HG02642 (cell line): ENCODE results near the gene WASL.

Source experiments
- ATAC-seq: cut with Tn5 transposase; IDR thresholded peaks from one replicate; pipeline ENCODE4 v1.9.1; 2021; ENCODE audit warnings: mild to moderate bottlenecking; ENCODE audit not compliant: unreplicated experiment, poor library complexity

Gene WASL

DNA sequence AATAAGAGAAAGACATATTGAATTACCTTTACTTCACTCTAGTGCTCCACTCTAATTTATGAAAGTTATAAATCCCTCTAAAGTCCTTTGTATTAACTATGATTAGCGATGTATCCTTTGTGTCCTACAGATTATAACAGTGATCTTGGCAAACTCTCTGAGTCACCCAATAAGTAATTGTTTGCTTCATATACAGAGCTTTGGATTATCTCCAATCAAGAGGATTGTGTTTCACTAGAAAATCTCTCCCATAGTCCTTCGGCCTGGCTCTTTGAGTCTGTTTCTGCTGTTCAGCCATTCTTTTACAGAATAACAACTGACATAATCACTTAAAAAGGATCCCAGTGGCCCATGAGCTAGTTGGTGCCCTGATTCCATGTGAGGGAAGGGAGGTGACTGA lies 83.6 kb downstream of the WASL start:
- no peak for ATAC-seq

DNA sequence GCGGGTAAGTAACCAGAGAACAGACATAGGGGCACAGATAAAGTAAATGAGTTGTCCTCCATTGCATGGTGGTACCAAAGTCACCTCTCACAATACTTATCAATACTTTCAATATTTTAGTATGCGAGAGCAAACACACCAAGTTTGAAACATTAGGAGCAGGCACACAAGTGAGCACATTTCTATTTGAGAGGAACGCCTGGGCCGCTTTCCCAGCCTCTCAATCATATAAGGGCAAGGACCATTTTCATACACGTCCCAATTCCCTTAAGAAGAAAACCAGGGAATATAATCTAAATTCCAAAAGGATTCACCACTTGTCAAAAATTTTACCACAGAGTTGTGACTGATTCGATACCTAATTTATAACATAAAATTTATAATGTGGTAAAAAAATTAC lies 85.6 kb downstream of the WASL start:
- no peak for ATAC-seq

DNA sequence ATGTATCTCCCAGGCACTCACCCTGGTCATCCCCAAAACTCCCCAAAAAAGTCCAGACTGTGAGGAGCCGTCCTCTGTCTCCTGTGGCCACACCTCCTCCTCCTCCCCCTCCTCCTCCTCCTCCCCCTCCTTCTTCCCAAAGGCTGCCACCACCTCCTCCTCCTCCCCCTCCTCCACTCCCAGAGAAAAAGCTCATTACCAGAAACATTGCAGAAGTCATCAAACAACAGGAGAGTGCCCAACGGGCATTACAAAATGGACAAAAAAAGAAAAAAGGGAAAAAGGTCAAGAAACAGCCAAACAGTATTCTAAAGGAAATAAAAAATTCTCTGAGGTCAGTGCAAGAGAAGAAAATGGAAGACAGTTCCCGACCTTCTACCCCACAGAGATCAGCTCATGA lies 86.0 kb downstream of the WASL start:
- ATAC-seq = no peak

DNA sequence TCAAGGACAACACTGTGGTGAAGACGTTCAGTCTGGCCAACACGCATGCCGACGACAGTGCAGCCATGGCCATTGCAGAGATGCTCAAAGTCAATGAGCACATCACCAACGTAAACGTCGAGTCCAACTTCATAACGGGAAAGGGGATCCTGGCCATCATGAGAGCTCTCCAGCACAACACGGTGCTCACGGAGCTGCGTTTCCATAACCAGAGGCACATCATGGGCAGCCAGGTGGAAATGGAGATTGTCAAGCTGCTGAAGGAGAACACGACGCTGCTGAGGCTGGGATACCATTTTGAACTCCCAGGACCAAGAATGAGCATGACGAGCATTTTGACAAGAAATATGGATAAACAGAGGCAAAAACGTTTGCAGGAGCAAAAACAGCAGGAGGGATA lies 86.5 kb downstream of the WASL start:
- ATAC-seq = no peak

DNA sequence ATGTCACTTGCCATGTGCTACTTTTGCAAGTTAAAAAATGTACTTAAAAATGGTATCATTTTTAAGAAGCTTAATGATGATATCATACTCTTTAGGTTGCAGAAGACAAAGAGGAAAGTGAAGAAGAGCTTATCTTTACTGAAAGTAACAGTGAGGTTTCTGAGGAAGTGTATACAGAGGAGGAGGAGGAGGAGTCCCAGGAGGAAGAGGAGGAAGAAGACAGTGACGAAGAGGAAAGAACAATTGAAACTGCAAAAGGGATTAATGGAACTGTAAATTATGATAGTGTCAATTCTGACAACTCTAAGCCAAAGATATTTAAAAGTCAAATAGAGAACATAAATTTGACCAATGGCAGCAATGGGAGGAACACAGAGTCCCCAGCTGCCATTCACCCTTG lies 87.0 kb downstream of the WASL start:
- no peak for ATAC-seq

DNA sequence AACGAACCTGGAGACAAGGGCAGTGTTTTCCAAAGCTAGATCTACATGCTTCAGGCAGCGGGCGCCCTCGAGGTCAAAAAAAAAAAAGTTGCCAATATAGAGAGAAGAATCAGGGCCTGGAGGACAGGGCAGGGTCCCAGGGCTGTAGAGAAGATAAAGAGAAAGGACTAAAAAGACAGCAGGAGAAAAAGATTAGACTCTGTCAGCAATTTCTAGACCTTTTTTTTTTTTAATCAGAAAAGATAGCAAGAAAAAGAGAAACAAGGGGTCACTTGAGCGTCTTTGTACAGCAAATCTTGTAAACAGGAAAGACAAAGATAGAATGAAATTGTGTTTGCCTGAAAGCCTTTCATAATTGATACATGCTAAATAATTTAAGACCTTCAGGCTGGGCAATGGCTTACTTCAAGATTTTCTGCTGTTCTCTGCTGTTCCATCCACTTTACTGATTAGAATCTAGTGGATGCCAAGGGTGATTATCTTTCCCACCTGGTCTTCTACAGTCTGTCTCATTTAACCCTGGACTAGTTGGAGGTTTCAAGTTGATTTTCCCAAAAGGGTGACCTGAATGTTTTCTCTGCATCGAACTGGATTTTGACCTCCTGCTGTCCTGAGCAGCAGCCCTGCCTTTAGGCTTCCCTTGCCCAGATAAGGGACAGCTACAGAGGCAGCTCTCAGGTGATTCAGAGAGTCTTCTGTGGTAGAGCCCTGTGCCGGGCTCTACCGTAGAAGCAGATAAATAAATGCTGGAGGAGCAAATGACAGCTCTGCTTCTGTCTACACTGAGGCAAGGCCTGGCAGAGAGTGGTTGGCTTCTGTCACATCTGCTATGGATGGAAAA lies 88.1 kb downstream of the WASL start:
- no peak for ATAC-seq

DNA sequence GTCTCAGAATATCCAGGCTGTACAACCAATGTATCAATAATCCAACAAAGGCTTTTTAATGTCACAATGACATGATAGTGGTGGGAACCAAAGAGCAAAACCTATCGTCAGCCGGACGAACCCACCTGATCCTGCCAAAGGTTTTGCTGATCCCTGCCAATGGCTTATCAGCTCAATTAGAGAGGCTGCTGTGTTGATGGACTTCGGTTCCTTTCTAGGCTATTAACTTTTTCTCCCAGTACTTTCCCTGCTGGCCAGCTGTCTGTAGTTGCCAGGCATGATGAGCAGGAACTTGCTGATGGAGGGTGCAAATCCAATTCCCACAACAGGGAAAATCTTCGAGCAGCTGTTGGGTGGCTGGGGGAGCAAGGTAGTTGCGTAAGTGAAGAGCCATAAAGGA lies 90.8 kb downstream of the WASL start:
- no peak for ATAC-seq

DNA sequence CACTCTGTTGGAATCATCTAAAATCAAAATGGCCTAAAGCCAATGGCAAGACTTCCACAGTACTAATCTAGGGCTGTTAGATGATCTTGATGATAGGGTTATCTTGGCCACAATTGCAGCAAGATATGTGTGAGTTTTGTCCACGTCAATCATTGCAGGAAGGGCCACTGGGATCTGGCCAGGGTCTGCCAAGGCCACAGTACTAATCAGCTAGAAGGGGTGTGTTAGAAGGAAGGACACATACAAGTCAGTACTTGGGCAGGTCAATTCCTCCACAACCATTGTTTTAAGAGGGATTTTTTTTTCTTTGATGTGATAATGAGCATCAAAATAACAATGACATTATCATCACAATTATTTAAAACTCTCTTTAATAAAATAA lies 91.5 kb downstream of the WASL start:
- no peak for ATAC-seq

DNA sequence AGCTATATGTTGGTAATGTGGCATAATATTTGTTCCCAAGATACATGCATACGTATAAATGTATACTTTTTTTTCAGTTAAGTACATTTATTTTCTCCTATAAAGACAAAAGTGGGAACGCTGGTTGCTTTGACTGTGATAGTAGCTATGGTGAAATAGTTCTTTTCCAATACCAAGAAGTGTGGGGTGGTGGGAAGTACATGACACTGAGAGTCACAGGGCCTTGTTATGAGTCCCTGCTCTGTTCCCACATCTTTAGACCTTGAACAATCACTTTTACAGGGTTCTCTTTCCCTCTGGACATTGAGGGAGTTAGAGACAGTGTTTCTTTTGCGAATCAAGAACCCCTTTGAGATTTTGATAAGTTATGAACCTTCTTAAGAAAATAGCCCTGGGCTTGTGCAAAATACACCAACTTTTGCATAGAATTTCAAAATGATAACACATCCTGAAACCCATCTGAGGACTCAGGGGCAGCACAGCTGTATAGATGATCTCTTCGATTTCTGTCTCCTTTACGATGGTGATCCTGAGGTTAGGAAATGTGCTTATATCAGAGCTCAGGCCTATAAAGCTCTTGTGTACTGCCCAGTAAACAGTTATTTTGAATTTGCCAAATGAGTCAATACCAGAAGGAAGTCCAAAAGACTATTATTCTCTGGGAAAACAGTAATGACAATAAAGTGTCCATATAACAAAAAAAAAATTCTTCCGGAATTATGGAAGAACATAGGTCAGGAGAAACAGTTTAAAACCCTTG lies 92.1 kb downstream of the WASL start:
- no peak for ATAC-seq

DNA sequence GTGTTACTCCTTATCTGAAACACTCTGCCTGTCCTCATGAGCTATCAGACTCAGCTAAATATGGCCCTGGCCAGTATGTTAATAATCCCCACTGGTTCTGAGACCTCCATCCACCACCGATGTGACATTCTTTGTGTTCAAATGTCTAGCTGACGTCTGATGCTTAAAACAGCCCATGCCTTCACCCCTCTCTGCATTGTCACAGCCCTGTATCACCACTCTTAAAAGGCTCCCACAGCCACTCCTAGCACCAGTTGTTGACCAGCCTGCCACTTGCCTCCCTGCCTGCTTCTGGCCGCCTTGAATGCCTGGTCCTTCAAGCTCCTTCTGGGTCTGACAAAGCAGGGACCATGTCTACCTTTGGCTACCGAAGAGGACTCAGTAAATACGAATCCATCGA lies 93.2 kb downstream of the WASL start, which contains the start of gene LMOD2:
TSS of gene LMOD2 (plus strand) at position 253 of the 400 bp plus-strand sequence. CDS start at position 351, 98 bp downstream.
- ATAC-seq = no peak

DNA sequence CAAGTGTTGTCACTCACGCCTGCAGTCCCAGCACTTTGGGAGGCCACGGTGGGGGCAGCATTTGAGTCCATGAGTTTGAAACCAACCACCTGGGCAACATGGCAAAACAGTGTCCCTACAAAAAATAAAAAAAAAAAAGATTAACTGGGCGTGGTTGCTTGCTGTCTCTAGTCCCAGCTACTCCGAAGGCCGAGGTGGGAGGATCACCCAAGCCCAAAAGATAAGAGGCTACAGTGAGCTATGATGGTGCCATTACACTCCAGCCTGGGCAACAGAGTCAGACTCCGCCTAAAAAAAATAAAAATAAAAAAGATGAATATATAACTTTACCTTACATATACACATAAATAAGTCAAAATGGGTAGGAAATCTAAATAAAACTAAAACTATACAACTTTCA lies 95.6 kb downstream of the WASL start:
- no peak for ATAC-seq

DNA sequence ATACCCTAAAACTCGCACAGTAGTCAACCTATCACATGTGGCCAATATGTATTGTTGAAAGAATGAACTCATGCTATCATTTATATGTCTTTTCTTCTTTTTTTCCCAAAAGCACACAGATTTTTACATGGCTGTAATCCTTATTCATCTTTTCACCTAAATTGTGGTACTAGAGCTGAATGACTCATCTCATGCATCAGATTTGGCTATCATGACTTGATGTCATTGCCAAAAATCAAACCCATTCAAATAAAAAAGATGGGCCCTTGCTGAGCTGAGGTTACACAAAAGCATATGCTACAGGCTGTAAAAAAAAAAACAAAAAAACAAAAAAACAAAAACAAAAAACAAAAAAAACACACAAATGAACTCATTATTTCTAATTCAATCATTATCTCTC lies 96.4 kb downstream of the WASL start:
- no peak for ATAC-seq

DNA sequence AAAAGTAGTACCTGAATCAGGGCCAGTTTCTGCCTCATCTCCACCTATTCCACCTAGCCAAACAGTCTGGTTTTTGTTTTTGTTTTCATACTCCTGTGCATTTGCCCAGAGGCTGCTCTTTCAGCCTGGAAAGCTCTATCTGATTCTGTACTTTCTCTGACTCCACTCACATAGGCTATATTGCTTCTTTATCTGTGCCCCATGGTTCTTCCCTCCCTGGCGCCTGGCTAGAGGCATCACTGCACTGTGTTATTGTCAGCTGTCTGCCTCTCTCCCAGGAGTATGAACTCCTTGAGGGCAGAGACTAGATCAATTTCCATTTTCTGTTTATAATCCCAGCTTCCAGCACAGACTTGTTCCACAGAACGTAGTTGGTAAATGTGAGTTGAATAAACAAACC lies 98.2 kb downstream of the WASL start:
- ATAC-seq = no peak

DNA sequence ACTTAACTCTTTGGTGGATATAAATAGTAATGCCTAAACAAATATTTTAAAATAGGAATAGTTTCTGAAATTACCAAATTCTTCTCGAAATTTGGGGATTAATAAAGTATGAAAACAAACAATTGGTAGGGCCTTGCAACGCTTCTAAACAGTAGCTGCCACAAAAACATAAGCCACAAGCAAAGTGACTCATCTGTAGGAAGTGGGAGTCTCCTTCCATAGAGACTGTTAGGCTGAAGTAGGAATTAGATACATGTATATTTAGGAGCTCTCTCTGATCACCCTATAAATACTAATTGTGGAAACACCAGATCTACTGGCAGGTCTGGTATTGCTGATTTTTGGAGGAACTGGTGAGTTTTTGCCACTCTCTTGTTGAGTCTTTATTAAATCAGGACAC lies 98.8 kb downstream of the WASL start:
- no peak for ATAC-seq

DNA sequence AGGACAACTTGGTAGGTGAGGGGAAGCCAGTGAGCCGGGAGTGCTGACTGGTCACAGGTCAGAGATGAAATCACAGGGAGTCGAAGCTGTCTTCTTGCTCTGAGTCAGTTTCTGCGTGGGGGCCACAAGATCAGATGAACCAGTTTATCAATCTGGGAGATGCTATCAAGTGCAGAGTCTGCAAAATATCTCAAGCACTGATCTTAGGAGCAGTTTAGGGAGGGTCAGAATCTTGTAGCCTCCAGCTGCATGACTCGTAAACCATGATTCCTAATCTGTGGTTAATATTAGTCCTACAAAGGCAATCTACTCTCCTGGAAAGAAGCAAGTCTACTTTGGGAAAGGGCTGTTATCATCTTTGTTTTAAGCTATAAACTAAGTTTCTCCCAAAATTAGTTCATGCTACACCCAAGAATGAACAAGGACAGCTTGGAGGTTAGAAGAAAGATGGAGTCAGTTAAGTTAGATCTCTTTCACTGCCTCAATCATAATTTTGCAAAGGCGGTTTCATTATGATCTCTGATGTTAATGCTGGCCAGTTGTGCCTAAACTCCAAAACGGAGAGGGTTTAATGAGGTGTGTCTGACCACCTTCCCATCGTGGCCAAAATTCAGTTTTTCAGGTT lies 101.6 kb downstream of the WASL start:
- no peak for ATAC-seq

DNA sequence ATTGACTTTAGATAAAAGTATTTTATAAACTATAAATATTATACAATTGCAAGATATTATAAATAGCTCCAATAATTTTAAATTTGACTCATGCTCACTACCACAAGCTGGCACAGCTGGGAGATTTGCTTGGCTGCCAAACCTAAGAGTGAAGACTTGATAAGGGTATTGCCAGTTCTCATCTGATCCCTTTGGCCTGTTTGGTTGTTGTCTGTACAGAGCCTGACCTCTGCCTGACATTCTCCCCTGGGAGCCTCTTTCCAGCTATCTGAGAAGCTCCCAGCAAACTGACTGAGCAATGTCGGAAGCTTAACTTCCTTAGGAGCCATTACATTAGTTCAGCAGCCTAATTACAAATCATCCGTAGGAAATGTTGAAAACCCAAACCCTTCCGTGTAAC lies 103.3 kb downstream of the WASL start:
- ATAC-seq = no peak

DNA sequence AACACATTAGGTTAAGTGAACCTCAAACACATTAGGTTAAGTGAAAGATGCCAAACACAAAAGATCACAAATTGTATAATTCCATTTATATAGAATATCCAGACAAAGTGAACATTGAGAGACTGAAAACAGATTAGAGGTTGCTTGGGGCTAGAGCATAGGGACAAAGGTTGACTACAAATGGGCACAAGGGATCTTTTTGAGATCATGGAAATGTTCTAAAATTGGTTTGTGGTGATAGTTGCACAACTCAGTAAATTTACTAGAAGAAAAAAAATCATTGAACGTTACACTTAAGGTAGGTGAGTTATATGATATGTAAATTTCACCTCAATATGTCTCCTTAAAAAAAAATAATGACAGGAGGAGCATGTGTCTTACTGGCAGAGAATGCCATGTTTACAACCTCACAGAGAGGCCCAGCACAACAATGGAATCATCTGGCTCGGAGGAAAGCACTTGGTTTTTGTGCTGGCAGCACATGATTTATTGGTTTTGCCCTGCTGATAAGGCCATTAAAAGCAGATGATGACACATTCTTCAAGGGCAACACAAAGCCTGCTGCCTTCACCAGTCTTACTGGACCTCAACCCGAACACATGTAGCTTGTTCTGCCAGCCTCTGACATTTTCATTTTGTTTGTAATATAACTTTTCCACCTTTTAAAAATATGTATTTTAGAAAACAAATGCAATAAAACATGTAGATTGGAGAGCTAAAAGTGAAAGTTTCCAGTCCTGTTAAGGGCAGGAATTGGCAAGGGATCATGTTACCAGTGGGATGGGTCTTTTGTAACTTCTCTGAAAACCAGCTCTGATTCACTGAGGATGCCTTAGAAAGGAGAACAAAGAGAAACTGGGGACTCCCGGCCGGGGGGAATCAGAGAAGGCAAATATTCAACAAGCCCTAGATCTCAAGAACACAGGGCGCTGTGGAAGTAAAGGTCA lies 105.0 kb downstream of the WASL start:
- no peak for ATAC-seq

DNA sequence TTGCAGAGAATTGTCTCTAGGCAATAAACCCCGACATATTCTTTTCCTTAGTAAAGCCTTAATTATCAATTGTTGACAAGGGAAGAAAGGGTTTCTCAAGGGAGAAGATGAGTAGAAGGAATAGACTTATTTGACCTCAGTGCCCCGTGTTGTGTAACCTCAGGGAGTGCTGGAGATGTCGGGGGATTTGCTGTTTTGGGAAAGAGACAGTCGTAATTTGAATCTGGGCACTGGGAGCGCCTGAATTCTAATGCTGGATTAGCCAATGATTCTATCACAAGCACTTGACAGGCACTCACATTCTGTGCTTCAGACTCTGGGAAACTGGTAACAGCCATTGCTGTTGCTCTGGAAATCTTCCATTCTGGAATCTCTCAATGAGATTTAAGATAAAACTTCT lies 106.9 kb downstream of the WASL start:
- ATAC-seq = no peak

DNA sequence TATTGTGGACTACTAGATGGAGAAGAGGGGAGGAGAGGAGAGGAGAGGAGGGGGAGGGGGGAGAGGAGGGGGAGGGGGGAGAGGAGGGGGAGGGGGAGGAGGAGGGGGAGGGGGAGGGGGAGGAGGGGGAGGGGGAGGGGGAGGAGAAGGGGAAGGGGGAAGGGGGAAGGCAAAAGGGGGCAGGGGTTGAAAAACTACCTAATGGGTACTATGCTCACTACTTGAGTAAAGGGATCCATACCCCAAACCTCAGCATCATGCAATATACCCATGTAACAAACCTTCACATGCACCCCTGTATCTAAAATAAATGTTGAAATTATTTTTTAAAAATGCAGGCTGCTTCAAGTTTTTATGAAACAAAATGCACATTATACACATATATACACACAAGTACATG lies 108.2 kb downstream of the WASL start:
- no peak for ATAC-seq

DNA sequence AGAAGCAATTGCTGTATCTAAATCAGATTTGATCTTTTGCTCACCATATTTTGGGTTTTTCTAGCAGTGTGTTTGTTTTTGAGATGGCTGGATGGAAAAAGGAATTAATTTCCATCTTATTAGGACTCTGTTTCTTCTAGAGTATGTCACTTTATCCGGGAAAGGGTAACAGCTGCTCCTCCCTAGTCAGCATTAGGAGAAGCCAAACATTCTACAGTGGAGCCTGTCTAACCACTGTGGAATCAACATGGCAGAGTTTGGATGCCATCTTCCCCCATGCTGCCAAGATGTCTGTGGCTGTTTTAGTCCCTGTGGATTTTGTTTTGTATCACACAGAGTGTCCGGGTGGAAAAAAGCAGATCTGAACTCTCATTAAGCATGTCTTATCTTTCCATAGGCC lies 109.2 kb downstream of the WASL start:
- no peak for ATAC-seq
